ENCODE results near the gene MAP3K1.

- TF ChIP-seq, protein P1, sequence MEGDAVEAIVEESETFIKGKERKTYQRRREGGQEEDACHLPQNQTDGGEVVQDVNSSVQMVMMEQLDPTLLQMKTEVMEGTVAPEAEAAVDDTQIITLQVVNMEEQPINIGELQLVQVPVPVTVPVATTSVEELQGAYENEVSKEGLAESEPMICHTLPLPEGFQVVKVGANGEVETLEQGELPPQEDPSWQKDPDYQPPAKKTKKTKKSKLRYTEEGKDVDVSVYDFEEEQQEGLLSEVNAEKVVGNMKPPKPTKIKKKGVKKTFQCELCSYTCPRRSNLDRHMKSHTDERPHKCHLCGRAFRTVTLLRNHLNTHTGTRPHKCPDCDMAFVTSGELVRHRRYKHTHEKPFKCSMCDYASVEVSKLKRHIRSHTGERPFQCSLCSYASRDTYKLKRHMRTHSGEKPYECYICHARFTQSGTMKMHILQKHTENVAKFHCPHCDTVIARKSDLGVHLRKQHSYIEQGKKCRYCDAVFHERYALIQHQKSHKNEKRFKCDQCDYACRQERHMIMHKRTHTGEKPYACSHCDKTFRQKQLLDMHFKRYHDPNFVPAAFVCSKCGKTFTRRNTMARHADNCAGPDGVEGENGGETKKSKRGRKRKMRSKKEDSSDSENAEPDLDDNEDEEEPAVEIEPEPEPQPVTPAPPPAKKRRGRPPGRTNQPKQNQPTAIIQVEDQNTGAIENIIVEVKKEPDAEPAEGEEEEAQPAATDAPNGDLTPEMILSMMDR (conservative IDR thresholded peaks at IDR 0.05; ENCODE audit: low read depth in 2 of 2) = no peak
- no peak for TF ChIP-seq CREB1 (CRISPR knock-in tag; IDR thresholded peaks at IDR 0.05; ENCODE audit: low read depth)
- no peak for TF ChIP-seq EZH2phosphoT487 (IDR thresholded peaks at IDR 0.05; ENCODE audit: unreplicated experiment)
- TF ChIP-seq EZH2 (IDR thresholded peaks at IDR 0.05; ENCODE audit: low read depth, unreplicated experiment) = no peak
- TF ChIP-seq POLR2AphosphoS5 (IDR thresholded peaks at IDR 0.05; ENCODE audit: low read depth) = no peak
- TF ChIP-seq REST (IDR thresholded peaks at IDR 0.05; ENCODE audit: unreplicated experiment) = no peak
- TF ChIP-seq ETS1 (IDR thresholded peaks at IDR 0.05) = no peak
Observed at GRCh38 chr5:56918054-56918453, 102.7 kb downstream of the MAP3K1 start.

All from GM23338 (cell line).